ENCODE results near the gene SERPINA9.

Gene SERPINA9

GRCh38 chr14:94461526-94462218, 14.3 kb downstream of the SERPINA9 start:
- ATAC-seq, result no peak

DNA sequence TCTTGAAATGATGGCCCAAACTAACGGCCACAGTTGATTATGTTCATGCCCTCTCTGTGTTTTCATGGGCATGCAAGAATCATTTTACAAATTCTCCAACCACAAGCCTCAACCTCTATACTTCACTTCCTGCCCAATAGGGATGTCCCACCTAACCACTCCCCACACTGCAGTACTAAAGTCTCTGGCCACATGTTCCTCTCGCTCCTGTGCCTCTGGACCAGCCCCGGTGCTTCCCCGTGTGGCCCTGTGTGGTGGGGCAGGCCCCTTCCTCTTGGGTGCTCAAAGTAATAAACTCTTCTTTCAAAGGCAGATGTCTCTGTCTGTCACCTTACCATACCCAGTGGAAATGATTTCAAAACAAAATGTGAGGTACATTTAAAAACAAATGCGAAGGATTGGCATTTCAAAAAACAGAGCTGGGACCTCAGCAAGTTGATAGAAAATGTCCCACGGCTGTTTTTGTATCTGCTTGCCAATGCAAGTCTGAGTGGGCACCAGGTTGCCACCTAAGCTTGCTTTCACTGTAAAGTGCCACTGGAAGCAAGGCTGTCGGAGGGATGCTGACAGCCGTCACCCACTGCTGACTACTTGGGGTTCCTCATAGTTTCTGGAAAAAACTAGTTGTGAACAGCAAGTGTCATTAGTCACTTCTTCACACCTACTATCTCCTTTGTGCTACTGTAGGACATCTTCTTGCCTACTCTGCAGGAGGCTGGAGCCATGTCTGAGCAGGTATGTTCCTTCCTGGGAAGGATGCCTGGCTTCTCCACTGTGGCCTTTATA, 15.2 kb downstream of the SERPINA9 start:
- ATAC-seq, result no peak

DNA sequence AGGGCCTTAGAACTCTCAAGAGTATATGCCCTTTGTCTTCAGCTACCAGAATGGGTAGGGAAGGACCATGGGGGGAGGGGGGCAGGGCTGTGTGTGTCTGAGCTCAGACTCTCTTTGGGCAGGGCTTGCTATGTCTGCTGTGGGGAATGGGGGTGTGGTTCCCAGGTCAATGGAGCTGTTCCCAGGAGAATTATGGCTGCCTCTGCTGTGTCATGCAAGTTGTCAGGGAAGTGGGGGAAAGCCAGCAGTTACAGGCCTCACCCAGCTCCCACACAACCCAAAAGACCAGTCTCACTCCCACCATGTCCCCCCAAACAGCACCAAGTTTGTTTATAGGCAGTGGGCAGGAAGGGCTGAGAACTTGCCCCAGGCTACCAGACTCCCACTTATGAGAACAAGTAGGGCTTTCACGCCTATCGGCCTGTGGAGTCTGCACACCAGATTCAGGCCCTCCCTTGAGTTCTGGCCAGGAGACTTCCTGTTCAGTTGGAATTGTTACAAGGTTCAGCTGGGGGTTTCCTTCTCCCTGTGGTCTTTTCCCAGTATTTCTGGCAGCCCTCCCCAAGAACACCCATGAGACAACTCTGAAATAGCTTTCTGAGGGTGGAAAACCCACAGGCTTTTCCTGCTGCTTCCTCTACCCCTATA, 17.3 kb downstream of the SERPINA9 start:
- ATAC-seq, result no peak

DNA sequence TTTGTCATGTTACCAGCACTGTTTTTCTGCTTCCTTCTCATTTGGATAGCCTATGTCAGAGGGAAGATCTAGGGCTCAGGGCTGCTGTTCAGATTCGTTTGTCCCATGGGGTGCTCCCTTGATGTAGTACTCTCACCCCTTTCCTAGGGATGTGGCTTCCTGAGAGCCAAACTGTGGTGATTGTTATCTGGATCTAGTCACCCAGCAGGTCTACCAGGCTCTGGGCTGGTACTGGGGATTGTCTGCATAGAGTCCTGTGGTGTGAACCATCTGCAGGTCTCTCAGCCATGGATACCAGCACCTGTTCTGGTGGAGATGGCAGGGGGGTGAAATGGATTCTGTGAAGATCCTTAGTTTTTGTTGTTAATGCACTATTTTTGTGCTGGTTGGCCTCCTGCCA, 17.9 kb downstream of the SERPINA9 start:
- ATAC-seq, result no peak

DNA sequence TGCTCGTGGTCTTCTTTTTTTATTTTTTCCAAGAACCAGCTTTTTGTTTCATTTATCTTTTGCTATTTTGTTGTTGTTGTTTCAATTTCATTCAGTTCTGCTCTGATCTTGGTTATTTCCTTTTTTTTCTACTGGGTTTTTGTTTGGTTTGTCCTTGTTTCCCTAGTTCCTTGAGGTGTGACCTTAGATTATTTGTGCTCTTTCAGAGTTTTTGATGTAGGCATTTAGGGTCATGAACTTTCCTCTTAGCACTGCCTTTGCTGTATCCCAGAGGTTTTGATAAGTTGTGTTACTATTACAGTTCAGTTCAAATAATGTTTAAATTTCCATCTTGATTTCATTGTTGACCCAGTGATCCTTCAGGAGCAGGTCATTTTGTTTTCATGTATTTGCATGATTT, 20.1 kb downstream of the SERPINA9 start:
- ATAC-seq, result no peak

DNA sequence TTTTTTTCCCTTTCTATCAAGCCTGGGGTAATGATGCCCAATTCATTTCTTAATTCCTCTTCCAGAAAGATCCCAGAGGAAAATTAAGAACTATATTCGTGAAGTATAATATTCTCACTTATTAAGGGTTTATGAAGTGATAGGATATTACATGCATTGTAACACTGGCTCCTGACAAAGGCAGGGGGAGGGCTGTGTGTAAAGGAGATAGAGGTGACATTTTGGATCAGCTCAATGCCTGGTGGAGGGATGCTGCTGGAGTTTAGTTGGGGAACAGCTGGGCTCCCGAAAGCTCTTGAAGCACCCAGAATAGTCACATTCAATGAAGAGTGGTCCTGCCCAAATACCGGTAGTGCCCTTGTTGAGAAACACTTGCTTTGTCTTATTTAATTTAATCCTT, 24.2 kb downstream of the SERPINA9 start:
- no peak for ATAC-seq

DNA sequence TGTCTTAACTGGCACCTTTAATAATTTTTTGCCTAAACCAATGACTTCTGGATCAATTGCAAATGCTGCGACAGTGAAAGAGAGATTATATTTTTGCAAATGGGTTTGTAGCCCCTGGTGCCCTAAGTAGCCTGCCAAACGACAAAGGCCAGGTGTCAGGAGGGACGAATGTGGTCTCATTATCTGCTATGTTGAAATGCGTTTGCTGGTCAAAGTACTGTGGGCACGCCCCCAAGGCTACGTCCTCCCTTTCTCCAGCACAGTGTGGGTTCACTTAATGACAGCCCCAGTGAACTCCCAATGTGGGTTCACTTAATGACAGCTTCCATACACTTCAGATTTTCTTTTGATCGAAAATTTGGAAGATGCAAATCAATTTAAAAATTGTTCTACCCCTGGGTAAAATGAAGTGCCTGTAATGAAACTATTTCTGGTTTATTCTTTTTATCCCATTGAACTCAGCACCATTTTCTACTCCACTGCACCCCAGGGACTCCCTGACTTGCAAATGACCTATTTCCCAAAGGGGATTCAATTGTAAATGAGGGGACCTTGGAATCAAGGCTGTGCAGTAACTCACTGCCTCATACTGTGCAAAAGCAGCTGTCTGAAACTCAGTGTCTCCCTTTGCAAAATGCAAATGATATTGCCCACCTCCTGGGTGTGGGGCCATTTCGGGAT, 24.8 kb downstream of the SERPINA9 start:
- no peak for ATAC-seq

DNA sequence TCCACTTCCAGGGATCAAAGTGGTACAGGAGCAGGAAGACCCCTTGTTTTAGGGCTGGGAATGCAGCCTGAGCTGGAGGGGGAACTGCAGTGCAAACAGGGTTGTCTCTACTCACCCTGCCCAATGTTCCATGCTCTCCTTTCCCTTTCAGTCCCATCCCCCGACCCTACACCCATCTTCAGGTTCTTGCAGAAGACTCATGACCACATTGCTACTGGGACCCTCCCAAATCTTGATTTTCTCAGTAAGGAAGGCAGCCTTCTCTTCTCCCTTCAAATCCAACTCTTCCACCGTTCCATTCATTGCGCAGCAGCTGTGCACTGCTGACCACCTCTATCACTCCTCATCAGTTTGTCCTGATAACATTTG, 25.3 kb downstream of the SERPINA9 start:
- ATAC-seq, result no peak

- ATAC-seq, result no peak
These were observed 26.1 kb downstream of the SERPINA9 start for GRCh38 chr14:94449930-94450329.

DNA sequence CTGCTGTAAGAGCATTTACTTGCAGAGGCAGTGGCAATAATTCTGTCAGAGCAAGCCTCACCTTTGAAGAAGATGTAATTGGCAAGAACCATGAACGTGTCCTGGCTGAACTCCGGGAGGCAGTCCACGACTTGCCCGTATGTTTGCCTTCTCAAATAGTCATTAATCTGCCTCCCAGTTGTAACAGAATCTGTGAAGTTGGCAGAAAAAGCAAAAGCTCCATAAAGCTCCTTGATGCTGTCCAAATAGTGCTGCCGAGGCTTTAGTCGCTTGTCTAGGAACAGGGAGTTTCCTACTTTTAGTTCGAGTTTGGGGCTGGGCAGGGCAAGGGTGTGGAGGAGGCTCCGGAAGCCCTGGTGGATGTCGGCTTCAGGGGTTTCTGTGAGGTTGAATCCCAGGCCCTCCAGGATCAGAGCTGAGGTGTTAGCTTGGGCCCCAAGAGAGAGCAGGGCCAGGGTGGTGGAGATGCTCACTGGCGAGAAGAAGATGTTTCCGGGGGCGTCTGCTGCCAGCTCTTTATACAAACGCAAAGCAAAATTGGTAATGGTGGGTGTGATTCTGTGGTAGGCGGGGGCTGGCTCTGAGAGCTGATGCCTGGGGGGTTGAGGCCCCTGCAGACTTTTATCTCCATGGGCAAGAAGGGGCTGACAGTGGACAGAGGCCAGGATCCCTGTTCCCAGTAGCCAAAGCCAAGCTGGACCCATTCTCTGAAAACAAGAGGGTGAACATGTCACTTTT, 27.8 kb downstream of the SERPINA9 start:
- ATAC-seq, result no peak

DNA sequence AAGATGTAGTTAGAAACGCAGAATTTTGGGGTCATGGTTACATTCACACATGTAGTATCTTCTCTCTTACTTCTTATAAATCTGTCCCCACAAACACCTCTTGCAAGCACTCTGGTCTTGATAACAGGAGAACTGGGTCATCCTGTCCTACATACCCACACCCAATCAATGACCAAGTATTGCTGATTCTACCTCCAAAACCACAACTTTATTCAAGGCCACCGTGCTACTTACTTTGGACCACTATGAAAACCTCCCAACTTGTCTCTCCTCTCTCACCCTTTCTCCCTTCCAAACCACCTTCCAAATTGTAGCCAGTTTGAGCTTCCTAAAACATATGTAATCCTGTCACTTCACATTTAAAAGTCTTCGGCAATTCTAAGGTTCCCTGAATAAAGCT, 28.8 kb downstream of the SERPINA9 start:
- ATAC-seq, result no peak

DNA sequence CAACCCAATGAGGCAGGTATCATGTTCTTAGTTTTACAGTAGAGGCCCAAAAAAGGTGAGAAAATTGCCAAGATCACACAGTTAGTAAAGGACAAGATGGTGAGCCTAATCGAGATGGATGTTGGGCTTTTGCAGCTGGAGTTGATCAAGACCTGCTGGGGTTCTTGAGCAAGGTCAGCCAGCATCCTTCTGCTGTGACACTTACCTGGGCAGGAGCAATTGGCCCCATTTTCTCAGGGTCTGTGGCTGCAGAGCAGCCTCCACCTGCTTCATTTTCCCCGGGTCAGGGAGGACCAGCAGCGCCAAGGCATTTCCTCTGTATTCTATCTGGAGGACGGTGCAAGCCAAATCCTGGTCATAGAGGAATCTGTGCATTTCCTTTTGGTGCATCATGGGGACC, 29.9 kb downstream of the SERPINA9 start:
- ATAC-seq, result no peak

- ATAC-seq, result no peak
These were observed 31.0 kb downstream of the SERPINA9 start for GRCh38 chr14:94445003-94445402.

GRCh38 chr14:94441531-94442205, 34.3 kb downstream of the SERPINA9 start:
- no peak for ATAC-seq

DNA sequence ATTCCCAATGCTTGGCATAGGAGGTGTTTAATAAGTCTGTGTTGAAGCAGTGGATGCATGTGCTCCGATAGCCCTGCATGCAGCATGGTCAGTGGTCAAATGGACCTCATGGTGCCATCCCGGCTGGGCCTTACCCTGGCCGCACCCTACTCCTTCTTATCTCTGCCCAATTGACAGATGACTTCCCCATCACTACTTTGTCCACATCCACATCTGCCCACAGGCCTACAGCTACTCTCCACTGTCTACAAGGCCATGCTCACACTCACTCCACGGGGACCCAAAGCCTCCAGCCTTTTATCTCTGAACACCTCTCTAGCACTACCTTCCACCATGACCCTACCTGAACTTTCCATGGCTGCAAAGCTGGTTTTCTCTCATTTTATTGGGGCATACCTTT, 34.9 kb downstream of the SERPINA9 start:
- ATAC-seq, result no peak

GRCh38 chr14:94439453-94440057, 36.4 kb downstream of the SERPINA9 start:
- ATAC-seq, result no peak

DNA sequence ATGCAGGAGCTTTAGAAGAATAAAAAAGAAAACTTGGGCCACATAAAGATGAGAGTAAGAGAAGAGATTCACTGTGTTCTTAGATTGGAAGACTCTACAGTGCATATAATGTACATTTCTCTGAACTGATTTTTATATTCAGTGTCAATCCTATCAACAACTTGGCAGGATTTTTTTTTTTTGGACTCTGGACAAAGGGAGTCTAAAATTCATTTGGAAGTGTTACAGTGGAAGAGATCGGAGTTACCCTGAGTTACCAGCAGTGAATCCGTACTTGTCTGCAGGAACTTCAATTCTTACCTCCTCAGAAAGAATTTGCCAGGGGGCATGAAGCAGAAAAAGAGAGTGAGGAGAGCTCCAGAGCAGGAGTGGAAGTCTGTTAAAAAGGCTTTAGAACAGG, 47.4 kb downstream of the SERPINA9 start:
- ATAC-seq, result no peak

GRCh38 chr14:94427016-94427613, 48.9 kb downstream of the SERPINA9 start:
- no peak for ATAC-seq

- no peak for ATAC-seq
These were observed 49.5 kb downstream of the SERPINA9 start for GRCh38 chr14:94426526-94426925.

GRCh38 chr14:94424371-94424770, 51.6 kb downstream of the SERPINA9 start:
- no peak for ATAC-seq

- ATAC-seq, result no peak
These were observed 52.4 kb downstream of the SERPINA9 start for GRCh38 chr14:94423453-94424056.

Measured in activated CD4-positive, CD25-positive, alpha-beta regulatory T cell treated with anti-CD3 and anti-CD28 coated beads, Interleukin-2, amount 50 U/mL, for 24 hours (primary cell).